Astrocyte (in vitro differentiated cells and primary cell): ENCODE results near the gene KIAA0319L. TPM values are rescaled to one million over a fixed set of nuclear protein-coding genes. Genes with fewer than 3 reads are reported as not detected.
"Not testable (repeated sequence)": the region's sequence is repeated elsewhere in the genome, so short reads cannot be mapped to it uniquely, and the experiment has no call there.

Experiments used
- DNase-seq: peaks from one replicate; pipeline ENCODE4 v3.0.0-alpha.2; 2010; ENCODE audit warnings: low read depth
- FAIRE-seq: peaks from 2 replicates; lab custom pipeline; 2011; peaks lifted over from hg19 to GRCh38; lab: Jason Lieb, UNC
- H2AFZ ChIP-seq: 2 replicates; pipeline ENCODE4 v1.6.0; 2012; ENCODE audit warnings: low read depth, low read length, inconsistent platforms
- H3K27ac ChIP-seq: 2 replicates; pipeline ENCODE4 v1.5.1; 2011; ENCODE audit warnings: low read depth, low read length, inconsistent platforms
- H3K27me3 ChIP-seq: 2 replicates; pipeline ENCODE4 v1.6.0; 2011; ENCODE audit warnings: low read length, inconsistent platforms; ENCODE audit not compliant: insufficient read depth
- H3K36me3 ChIP-seq: 2 replicates; pipeline ENCODE4 v1.5.1; 2011; ENCODE audit warnings: low read length, inconsistent platforms; ENCODE audit not compliant: insufficient read depth
- H3K4me1 ChIP-seq: 2 replicates; pipeline ENCODE4 v1.5.1; 2011; ENCODE audit warnings: low read length, inconsistent platforms; ENCODE audit not compliant: insufficient read depth
- H3K4me2 ChIP-seq: 2 replicates; pipeline ENCODE4 v1.6.0; 2012; ENCODE audit warnings: low read length, inconsistent platforms
- H3K4me3 ChIP-seq: 2 replicates; pipeline ENCODE4 v1.5.1; 2011; ENCODE audit warnings: low read depth, mild to moderate bottlenecking, low read length, inconsistent platforms; ENCODE audit not compliant: insufficient read depth
- H3K79me2 ChIP-seq: 2 replicates; pipeline ENCODE4 v1.6.0; 2012; ENCODE audit warnings: mild to moderate bottlenecking, low read length, inconsistent platforms; ENCODE audit not compliant: insufficient read depth
- H3K9ac ChIP-seq: 2 replicates; pipeline ENCODE4 v1.6.0; 2012; ENCODE audit warnings: mild to moderate bottlenecking, low read length, inconsistent platforms
- H3K9me3 ChIP-seq: 2 replicates; pipeline ENCODE4 v1.5.1; 2012; ENCODE audit warnings: low read depth, mild to moderate bottlenecking, low read length, inconsistent platforms; ENCODE audit not compliant: insufficient read depth
- H4K20me1 ChIP-seq: 2 replicates; pipeline ENCODE4 v1.6.0; 2012; ENCODE audit warnings: low read length, inconsistent platforms; ENCODE audit not compliant: insufficient read depth
- H3K27ac Mint-ChIP-seq: one replicate; pipeline ENCODE4 v1.8.0; 2021; ENCODE audit warnings: mild to moderate bottlenecking, mixed read lengths; ENCODE audit not compliant: unreplicated experiment
- H3K27me3 Mint-ChIP-seq: one replicate; pipeline ENCODE4 v1.8.0; 2021; ENCODE audit warnings: low read depth, mixed read lengths; ENCODE audit not compliant: unreplicated experiment
- H3K36me3 Mint-ChIP-seq: one replicate; pipeline ENCODE4 v1.8.0; 2021; ENCODE audit warnings: low read depth, mixed read lengths; ENCODE audit not compliant: unreplicated experiment
- H3K4me1 Mint-ChIP-seq: one replicate; pipeline ENCODE4 v1.8.0; 2021; ENCODE audit warnings: low read depth, mixed read lengths; ENCODE audit not compliant: unreplicated experiment
- H3K4me3 Mint-ChIP-seq: one replicate; pipeline ENCODE4 v1.8.0; 2021; ENCODE audit warnings: mild to moderate bottlenecking, moderate library complexity, mixed read lengths; ENCODE audit not compliant: unreplicated experiment
- H3K9me3 Mint-ChIP-seq: one replicate; pipeline ENCODE4 v1.8.0; 2021; ENCODE audit warnings: mild to moderate bottlenecking, mixed read lengths; ENCODE audit not compliant: unreplicated experiment
- CTCF ChIP-seq: IDR thresholded peaks from 2 replicates; pipeline ENCODE4 v1.5.1; 2011; ENCODE audit warnings: low read depth, mild to moderate bottlenecking, inconsistent platforms, low read length, moderate library complexity; ENCODE audit not compliant: insufficient read depth
- EZH2 ChIP-seq: IDR thresholded peaks from 2 replicates; pipeline ENCODE4 v1.6.1; 2012; ENCODE audit warnings: mild to moderate bottlenecking, low read length, inconsistent platforms; ENCODE audit not compliant: insufficient read depth
- total RNA-seq: library from RNA; stranded (reverse); gene quantifications from 2 replicates; pipeline ENCODE4 v1.2.1, GENCODE V29; 2021

KIAA0319L gene
- total RNA-seq, 1 donor from 2014 or later: 42.5 TPM

- Histone ChIP-seq H4K20me1 (no peaks in the 10 kb centered on the region), H3K9me3 (no peaks in the 10 kb centered on the region), H3K36me3 (no peaks in the 10 kb centered on the region), H2AFZ (no peak overlapping the region), H3K4me3 (no peak overlapping the region), H3K9ac (no peak overlapping the region), H3K27me3 (no peaks in the 10 kb centered on the region), H3K79me2 (no peaks in the 10 kb centered on the region), H3K4me2 (no peak overlapping the region), H3K27ac (no peak overlapping the region), H3K4me1 (no peaks in the 10 kb centered on the region)
- Mint-ChIP-seq H3K27ac (no peak overlapping the region), H3K27me3 (peaks cover 24% of the 10 kb centered on the region), H3K36me3 (peaks cover 8% of the 10 kb centered on the region), H3K9me3 (no peaks in the 10 kb centered on the region), H3K4me3 (no peak overlapping the region), H3K4me1 (no peaks in the 10 kb centered on the region)
- TF ChIP-seq CTCF (no peak), EZH2 (no peak)
- DNase-seq: no peak
- FAIRE-seq: no peak
Measured at GRCh38 chr1:35587736-35588135, 30.5 kb upstream of the KIAA0319L start.

GRCh38 chr1:35586808-35587207 is 29.6 kb upstream of the KIAA0319L start:
- Mint-ChIP-seq H3K9me3 (no peaks in the 10 kb centered on the region), H3K27ac (no peak overlapping the region), H3K4me1 (no peaks in the 10 kb centered on the region), H3K36me3 (peaks cover 7% of the 10 kb centered on the region), H3K27me3 (peaks cover 24% of the 10 kb centered on the region), H3K4me3 (no peak overlapping the region)
- TF ChIP-seq CTCF: no peak
- no peak for TF ChIP-seq EZH2
- no peaks in the 10 kb centered on the region for H3K36me3 ChIP-seq
- no peaks in the 10 kb centered on the region for H3K4me1 ChIP-seq
- no peak overlapping the region for H2AFZ ChIP-seq
- no peak overlapping the region for H3K27ac ChIP-seq
- H4K20me1 ChIP-seq: no peaks in the 10 kb centered on the region
- no peak overlapping the region for H3K4me2 ChIP-seq
- H3K27me3 ChIP-seq: no peaks in the 10 kb centered on the region
- no peak overlapping the region for H3K4me3 ChIP-seq
- H3K79me2 ChIP-seq: no peaks in the 10 kb centered on the region
- no peaks in the 10 kb centered on the region for H3K9me3 ChIP-seq
- no peak overlapping the region for H3K9ac ChIP-seq
- no peak for FAIRE-seq
- no peak for DNase-seq

- not testable (repeated sequence) for H3K9me3 ChIP-seq, H3K36me3 ChIP-seq, H3K4me1 Mint-ChIP-seq, H4K20me1 ChIP-seq, H3K9me3 Mint-ChIP-seq, H3K27ac ChIP-seq, H3K27ac Mint-ChIP-seq, H3K4me1 ChIP-seq, H3K36me3 Mint-ChIP-seq, H3K4me2 ChIP-seq, H3K79me2 ChIP-seq, FAIRE-seq, H3K4me3 ChIP-seq, H3K27me3 ChIP-seq, H2AFZ ChIP-seq, DNase-seq, H3K4me3 Mint-ChIP-seq, H3K9ac ChIP-seq
- peaks cover 24% of the 10 kb centered on the region for H3K27me3 Mint-ChIP-seq
Measured at GRCh38 chr1:35585805-35586204, 28.6 kb upstream of the KIAA0319L start.
